ENCODE results near the gene SSBP2. TPM values are rescaled to one million over a fixed set of nuclear protein-coding genes. Genes with fewer than 3 reads are reported as not detected.

SSBP2 gene
- total and polyA plus RNA-seq, 2 of the 8 experiments (the other 6 are each of a cell fraction or from before 2014, with no cell fraction given) = 21.5 to 36.2 TPM

DNA sequence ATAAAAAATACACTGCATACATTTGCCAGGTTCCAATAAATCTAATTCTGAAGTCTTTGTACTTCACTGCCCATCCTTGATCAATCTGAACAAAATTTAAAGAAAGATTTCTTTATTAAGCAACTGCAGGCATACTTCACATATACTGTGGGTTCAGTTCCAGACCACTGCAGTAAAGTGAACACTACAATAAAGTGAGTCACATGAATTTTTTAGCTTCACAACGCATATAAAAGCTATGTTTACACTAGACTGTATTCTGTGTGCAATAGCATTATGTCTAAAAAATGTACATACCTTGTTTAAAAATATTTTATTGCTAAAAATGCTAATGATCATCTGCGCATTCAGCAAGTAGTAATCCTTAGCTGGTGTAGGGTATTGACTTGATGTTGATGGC lies 52.1 kb downstream of the SSBP2 start (continued):
- TF ChIP-seq, protein P1, sequence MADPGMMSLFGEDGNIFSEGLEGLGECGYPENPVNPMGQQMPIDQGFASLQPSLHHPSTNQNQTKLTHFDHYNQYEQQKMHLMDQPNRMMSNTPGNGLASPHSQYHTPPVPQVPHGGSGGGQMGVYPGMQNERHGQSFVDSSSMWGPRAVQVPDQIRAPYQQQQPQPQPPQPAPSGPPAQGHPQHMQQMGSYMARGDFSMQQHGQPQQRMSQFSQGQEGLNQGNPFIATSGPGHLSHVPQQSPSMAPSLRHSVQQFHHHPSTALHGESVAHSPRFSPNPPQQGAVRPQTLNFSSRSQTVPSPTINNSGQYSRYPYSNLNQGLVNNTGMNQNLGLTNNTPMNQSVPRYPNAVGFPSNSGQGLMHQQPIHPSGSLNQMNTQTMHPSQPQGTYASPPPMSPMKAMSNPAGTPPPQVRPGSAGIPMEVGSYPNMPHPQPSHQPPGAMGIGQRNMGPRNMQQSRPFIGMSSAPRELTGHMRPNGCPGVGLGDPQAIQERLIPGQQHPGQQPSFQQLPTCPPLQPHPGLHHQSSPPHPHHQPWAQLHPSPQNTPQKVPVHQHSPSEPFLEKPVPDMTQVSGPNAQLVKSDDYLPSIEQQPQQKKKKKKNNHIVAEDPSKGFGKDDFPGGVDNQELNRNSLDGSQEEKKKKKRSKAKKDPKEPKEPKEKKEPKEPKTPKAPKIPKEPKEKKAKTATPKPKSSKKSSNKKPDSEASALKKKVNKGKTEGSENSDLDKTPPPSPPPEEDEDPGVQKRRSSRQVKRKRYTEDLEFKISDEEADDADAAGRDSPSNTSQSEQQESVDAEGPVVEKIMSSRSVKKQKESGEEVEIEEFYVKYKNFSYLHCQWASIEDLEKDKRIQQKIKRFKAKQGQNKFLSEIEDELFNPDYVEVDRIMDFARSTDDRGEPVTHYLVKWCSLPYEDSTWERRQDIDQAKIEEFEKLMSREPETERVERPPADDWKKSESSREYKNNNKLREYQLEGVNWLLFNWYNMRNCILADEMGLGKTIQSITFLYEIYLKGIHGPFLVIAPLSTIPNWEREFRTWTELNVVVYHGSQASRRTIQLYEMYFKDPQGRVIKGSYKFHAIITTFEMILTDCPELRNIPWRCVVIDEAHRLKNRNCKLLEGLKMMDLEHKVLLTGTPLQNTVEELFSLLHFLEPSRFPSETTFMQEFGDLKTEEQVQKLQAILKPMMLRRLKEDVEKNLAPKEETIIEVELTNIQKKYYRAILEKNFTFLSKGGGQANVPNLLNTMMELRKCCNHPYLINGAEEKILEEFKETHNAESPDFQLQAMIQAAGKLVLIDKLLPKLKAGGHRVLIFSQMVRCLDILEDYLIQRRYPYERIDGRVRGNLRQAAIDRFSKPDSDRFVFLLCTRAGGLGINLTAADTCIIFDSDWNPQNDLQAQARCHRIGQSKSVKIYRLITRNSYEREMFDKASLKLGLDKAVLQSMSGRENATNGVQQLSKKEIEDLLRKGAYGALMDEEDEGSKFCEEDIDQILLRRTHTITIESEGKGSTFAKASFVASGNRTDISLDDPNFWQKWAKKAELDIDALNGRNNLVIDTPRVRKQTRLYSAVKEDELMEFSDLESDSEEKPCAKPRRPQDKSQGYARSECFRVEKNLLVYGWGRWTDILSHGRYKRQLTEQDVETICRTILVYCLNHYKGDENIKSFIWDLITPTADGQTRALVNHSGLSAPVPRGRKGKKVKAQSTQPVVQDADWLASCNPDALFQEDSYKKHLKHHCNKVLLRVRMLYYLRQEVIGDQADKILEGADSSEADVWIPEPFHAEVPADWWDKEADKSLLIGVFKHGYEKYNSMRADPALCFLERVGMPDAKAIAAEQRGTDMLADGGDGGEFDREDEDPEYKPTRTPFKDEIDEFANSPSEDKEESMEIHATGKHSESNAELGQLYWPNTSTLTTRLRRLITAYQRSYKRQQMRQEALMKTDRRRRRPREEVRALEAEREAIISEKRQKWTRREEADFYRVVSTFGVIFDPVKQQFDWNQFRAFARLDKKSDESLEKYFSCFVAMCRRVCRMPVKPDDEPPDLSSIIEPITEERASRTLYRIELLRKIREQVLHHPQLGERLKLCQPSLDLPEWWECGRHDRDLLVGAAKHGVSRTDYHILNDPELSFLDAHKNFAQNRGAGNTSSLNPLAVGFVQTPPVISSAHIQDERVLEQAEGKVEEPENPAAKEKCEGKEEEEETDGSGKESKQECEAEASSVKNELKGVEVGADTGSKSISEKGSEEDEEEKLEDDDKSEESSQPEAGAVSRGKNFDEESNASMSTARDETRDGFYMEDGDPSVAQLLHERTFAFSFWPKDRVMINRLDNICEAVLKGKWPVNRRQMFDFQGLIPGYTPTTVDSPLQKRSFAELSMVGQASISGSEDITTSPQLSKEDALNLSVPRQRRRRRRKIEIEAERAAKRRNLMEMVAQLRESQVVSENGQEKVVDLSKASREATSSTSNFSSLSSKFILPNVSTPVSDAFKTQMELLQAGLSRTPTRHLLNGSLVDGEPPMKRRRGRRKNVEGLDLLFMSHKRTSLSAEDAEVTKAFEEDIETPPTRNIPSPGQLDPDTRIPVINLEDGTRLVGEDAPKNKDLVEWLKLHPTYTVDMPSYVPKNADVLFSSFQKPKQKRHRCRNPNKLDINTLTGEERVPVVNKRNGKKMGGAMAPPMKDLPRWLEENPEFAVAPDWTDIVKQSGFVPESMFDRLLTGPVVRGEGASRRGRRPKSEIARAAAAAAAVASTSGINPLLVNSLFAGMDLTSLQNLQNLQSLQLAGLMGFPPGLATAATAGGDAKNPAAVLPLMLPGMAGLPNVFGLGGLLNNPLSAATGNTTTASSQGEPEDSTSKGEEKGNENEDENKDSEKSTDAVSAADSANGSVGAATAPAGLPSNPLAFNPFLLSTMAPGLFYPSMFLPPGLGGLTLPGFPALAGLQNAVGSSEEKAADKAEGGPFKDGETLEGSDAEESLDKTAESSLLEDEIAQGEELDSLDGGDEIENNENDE (IDR thresholded peaks at IDR 0.05; ENCODE audit: insufficient replicate concordance, low read length) = no peak
- no peak for TF ChIP-seq YY1 (IDR thresholded peaks at IDR 0.05; ENCODE audit: low read depth, low read length)
- no peak for TF ChIP-seq CBX5 (IDR thresholded peaks at IDR 0.05; ENCODE audit: low read depth, low read length)
- TF ChIP-seq NRF1 (IDR thresholded peaks at IDR 0.05; ENCODE audit: low read depth, low read length) = no peak
- no peak for TF ChIP-seq EP300 (IDR thresholded peaks at IDR 0.05; ENCODE audit: borderline replicate concordance in 1 of 2, low read depth in 2 of 2, low read length in 2 of 2)
- TF ChIP-seq, protein P2, sequence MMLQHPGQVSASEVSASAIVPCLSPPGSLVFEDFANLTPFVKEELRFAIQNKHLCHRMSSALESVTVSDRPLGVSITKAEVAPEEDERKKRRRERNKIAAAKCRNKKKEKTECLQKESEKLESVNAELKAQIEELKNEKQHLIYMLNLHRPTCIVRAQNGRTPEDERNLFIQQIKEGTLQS (IDR thresholded peaks at IDR 0.05; ENCODE audit: insufficient read depth, low read depth, low read length) = no peak
- no peak for TF ChIP-seq GTF2F1 (IDR thresholded peaks at IDR 0.05; ENCODE audit: borderline replicate concordance, low read depth, low read length)
- no peak for TF ChIP-seq TBP (IDR thresholded peaks at IDR 0.05; ENCODE audit: low read depth, low read length)
- TF ChIP-seq ASH2L (IDR thresholded peaks at IDR 0.05; ENCODE audit: low read length) = no peak
- TF ChIP-seq CEBPB (IDR thresholded peaks at IDR 0.05; ENCODE audit: low read depth, low read length) = no peak
